Endothelial cell of umbilical vein (primary cell): Measurements from ENCODE around the gene TSPAN9. TPM values are rescaled to one million over a fixed set of nuclear protein-coding genes. Genes with fewer than 3 reads are reported as not detected.

Source experiments
- BruUV-seq: library from RNA; stranded (reverse); fragments of 400-500 nt; replicated peaks from 2 replicates; lab custom pipeline; 2021; lab: Mats Ljungman, UMichigan
- CTCF ChIA-PET: fragments of 300-600, 350-600 bp; sonication (Branson Sonifier 250); formaldehyde crosslinking; loops from one replicate; lab custom pipeline; 2021; ENCODE audit warnings: antibody characterized with exemption, inconsistent platforms; lab: Charles Lee
- POLR2A ChIA-PET: fragments of 300-600, 350-600 bp; sonication (Branson Sonifier 250); formaldehyde crosslinking; loops from one replicate; lab custom pipeline; 2021; ENCODE audit warnings: antibody characterized with exemption, inconsistent platforms; lab: Charles Lee
- DNase-seq: peaks from one replicate; pipeline ENCODE4 v3.0.0-alpha.2; 2011; ENCODE audit warnings: low read depth, low spot score
- FAIRE-seq: peaks from 2 replicates; lab custom pipeline; 2011; peaks lifted over from hg19 to GRCh38; lab: Jason Lieb, UNC
- H2AFZ ChIP-seq: 2 replicates; pipeline ENCODE4 v1.6.0; 2012; ENCODE audit warnings: low read depth, low read length, control low read depth, inconsistent platforms
- H3K27ac ChIP-seq: 2 replicates; pipeline ENCODE4 v1.5.1; 2011; ENCODE audit warnings: low read depth, mild to moderate bottlenecking, control low read depth, low read length, moderate library complexity; ENCODE audit not compliant: insufficient read depth
- H3K27me3 ChIP-seq, 2 experiments: 2 replicates each; pipeline versions ENCODE4 v1.6.0 to v1.6.1; 2011; ENCODE audit warnings: low read length in 2 of 2, mixed read lengths in 1 of 2; ENCODE audit not compliant: control insufficient read depth in 2 of 2, insufficient read depth in 2 of 2
- H3K36me3 ChIP-seq, 2 experiments: 2 replicates in 1 of 2; 3 replicates in 1 of 2; pipeline ENCODE4 v1.5.1; 2011; ENCODE audit warnings: low read length in 2 of 2, mild to moderate bottlenecking in 1 of 2, moderate library complexity in 1 of 2; ENCODE audit not compliant: control insufficient read depth in 2 of 2, insufficient read depth in 2 of 2; ENCODE audit errors: extremely low read depth in 1 of 2
- H3K4me1 ChIP-seq: 3 replicates; pipeline ENCODE4 v1.5.1; 2011; ENCODE audit warnings: mild to moderate bottlenecking, low read length; ENCODE audit not compliant: control insufficient read depth, insufficient read depth; ENCODE audit errors: extremely low read depth
- H3K4me2 ChIP-seq: 2 replicates; pipeline ENCODE4 v1.6.1; 2011; ENCODE audit warnings: low read length, control low read depth, mixed read lengths; ENCODE audit not compliant: insufficient read depth
- H3K4me3 ChIP-seq, 3 experiments: fragments of 200-600 bp in 1 of 3; sonication (generic), shearing (Covaris generic) in 1 of 3; replicated peaks in 1 of 3; 2 replicates each; pipeline ENCODE4 v1.5.1; 2011 to 2016; ENCODE audit warnings: control low read depth in 3 of 3, low read length in 3 of 3, mild to moderate bottlenecking in 2 of 3, inconsistent platforms in 1 of 3, low read depth in 1 of 3, moderate library complexity in 1 of 3; ENCODE audit not compliant: insufficient read depth in 1 of 3
- H3K79me2 ChIP-seq: 2 replicates; pipeline ENCODE4 v1.6.0; 2012; ENCODE audit warnings: low read length, inconsistent platforms; ENCODE audit not compliant: control insufficient read depth, insufficient read depth
- H3K9ac ChIP-seq: replicated peaks from 2 replicates; pipeline ENCODE3; 2011; ENCODE audit warnings: low read length, control low read depth; ENCODE audit not compliant: insufficient read depth; ENCODE audit errors: extremely low read depth
- H3K9me1 ChIP-seq: replicated peaks from 3 replicates; pipeline ENCODE4 v1.6.0; 2011; ENCODE audit warnings: mild to moderate bottlenecking, low read length; ENCODE audit not compliant: control insufficient read depth, insufficient read depth; ENCODE audit errors: extremely low read depth
- H3K9me3 ChIP-seq: replicated peaks from 2 replicates; pipeline ENCODE4 v1.5.1; 2012; ENCODE audit warnings: low read length, inconsistent platforms; ENCODE audit not compliant: control insufficient read depth, insufficient read depth
- H4K20me1 ChIP-seq: replicated peaks from 2 replicates; pipeline ENCODE3; 2011; ENCODE audit warnings: mild to moderate bottlenecking, low read length; ENCODE audit not compliant: control insufficient read depth, insufficient read depth; ENCODE audit errors: extremely low read depth
- EZH2 ChIP-seq: IDR thresholded peaks from 2 replicates; pipeline ENCODE4 v1.6.1; 2012; ENCODE audit warnings: borderline replicate concordance, low read depth, mild to moderate bottlenecking, moderate library complexity, low read length, inconsistent platforms; ENCODE audit not compliant: severe bottlenecking
- FOS ChIP-seq: IDR thresholded peaks from 2 replicates; pipeline ENCODE4 v1.6.1; 2011; ENCODE audit warnings: mild to moderate bottlenecking, low read length, moderate library complexity, borderline replicate concordance; ENCODE audit not compliant: insufficient read depth
- GATA2 ChIP-seq: IDR thresholded peaks from 2 replicates; pipeline ENCODE4 v1.7.0; 2011; ENCODE audit warnings: low read depth, mild to moderate bottlenecking, moderate library complexity, mixed read lengths, low read length; ENCODE audit not compliant: insufficient read length, insufficient read depth
- JUN ChIP-seq: IDR thresholded peaks from 2 replicates; pipeline ENCODE4 v1.6.1; 2011; ENCODE audit warnings: borderline replicate concordance, low read depth; ENCODE audit not compliant: insufficient read length, insufficient read depth
- MYC ChIP-seq: IDR thresholded peaks from one replicate; pipeline ENCODE4 v1.6.1; 2011; ENCODE audit warnings: mild to moderate bottlenecking, low read depth, low read length
- POLR2A ChIP-seq: IDR thresholded peaks from 2 replicates; pipeline ENCODE4 v1.6.1; 2012; ENCODE audit warnings: low read depth, mild to moderate bottlenecking, control low read depth, low read length
- POLR2AphosphoS5 ChIP-seq: IDR thresholded peaks from 2 replicates; pipeline ENCODE4 v1.6.1; 2012; ENCODE audit warnings: low read depth, mild to moderate bottlenecking, control low read depth, low read length, moderate library complexity; ENCODE audit not compliant: insufficient read depth
- dilution Hi-C: fragments of 300-500 bp; cut with MboI; formaldehyde crosslinking; loops from one replicate; pipeline ENCODE4 v1.15.0; 2019; ENCODE audit warnings: low sequenced_read_pairs; ENCODE audit not compliant: extremely low pct_ligation_motif_present
- intact Hi-C: fragments of 100-400 bp; cut with micrococcal nuclease; formaldehyde crosslinking; loops from one replicate; pipeline ENCODE4 v1.10.0; 2022
- polyA plus RNA-seq, 4 experiments: library from polyadenylated mRNA; depleted of rRNA in 3 of 4; stranded (reverse) in 3 of 4; unstranded in 1 of 4; fragments of >200 nt; gene quantifications; 2 replicates each; pipeline versions ENCODE4 v1.2.1 to v1.2.3, GENCODE V29; 2011 to 2012; ENCODE audit warnings: missing spikeins in 1 of 4
- total RNA-seq: library from RNA; stranded (reverse); gene quantifications from 2 replicates; pipeline ENCODE4 v1.2.3, GENCODE V29; 2021
- TF ChIP-seq, protein P1 (sequence below), 2 donors: IDR thresholded peaks; 1 replicate in 1 of 2; 2 replicates in 1 of 2; pipeline ENCODE4 v1.5.1; 2011; ENCODE audit warnings: low read length in 2 of 2, mild to moderate bottlenecking in 2 of 2, moderate library complexity in 2 of 2, control low read depth in 1 of 2, inconsistent platforms in 1 of 2, low read depth in 1 of 2; ENCODE audit not compliant: insufficient read depth in 1 of 2; ENCODE audit errors: extremely low read depth in 1 of 2
- TF ChIP-seq, protein P2 (sequence below): IDR thresholded peaks from 2 replicates; pipeline ENCODE4 v1.6.1; 2011; ENCODE audit not compliant: insufficient read depth, insufficient read length

Gene TSPAN9
- total and polyA plus RNA-seq, 2 donors (not counting 3 experiments of a cell fraction or from before 2014, with no cell fraction given) = 43.3 to 66.8 TPM

DNA sequence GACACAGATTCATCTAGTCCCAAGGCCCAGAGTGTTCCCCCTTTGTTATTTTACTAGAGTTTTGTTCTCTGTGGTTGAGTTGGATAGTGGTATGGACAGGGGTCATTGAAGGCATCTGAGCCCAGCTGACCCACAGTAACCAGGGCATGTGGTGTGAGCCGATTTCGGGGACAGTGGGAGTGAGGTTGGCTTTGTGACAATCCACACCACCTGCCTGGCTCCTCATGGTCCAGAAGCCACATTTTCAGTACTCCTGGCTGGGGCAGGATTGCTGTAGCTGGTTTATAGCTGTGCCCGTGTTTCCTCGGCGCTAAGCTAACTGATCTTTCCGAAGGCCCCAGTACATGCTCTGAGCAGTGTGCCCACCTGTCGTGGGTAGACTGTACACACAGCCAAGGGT lies 116.0 kb downstream of the TSPAN9 start:
- no peaks in the 10 kb centered on the region for H3K36me3 ChIP-seq
- no peaks in the 10 kb centered on the region for H3K4me1 ChIP-seq
- dilution Hi-C loops = no loop called here
- no TSS peak for BruUV-seq
- H4K20me1 ChIP-seq = no peaks in the 10 kb centered on the region
- no peaks in the 10 kb centered on the region for H3K9me1 ChIP-seq
- no peak overlapping the region for H3K4me2 ChIP-seq
- H3K4me3 ChIP-seq = no peak overlapping the region
- ChIA-PET POLR2A (no interaction called here), CTCF (interaction anchor here (1.1 to 2.8 kb wide), 6 partner anchors 9 to 120 kb away, joined by 3 to 11 read pairs (median 5); no protein-coding TSS in a partner anchor)
- no peaks in the 10 kb centered on the region for H3K27me3 ChIP-seq
- no peaks in the 10 kb centered on the region for H3K79me2 ChIP-seq
- TF ChIP-seq FOS (no peak), EZH2 (no peak), POLR2AphosphoS5 (no peak), POLR2A (no peak), MYC (no peak), JUN (no peak), GATA2 (no peak)
- TF ChIP-seq, protein P1, sequence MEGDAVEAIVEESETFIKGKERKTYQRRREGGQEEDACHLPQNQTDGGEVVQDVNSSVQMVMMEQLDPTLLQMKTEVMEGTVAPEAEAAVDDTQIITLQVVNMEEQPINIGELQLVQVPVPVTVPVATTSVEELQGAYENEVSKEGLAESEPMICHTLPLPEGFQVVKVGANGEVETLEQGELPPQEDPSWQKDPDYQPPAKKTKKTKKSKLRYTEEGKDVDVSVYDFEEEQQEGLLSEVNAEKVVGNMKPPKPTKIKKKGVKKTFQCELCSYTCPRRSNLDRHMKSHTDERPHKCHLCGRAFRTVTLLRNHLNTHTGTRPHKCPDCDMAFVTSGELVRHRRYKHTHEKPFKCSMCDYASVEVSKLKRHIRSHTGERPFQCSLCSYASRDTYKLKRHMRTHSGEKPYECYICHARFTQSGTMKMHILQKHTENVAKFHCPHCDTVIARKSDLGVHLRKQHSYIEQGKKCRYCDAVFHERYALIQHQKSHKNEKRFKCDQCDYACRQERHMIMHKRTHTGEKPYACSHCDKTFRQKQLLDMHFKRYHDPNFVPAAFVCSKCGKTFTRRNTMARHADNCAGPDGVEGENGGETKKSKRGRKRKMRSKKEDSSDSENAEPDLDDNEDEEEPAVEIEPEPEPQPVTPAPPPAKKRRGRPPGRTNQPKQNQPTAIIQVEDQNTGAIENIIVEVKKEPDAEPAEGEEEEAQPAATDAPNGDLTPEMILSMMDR (IDR thresholded peaks at IDR 0.05; ENCODE audit: extremely low read depth in 1 of 2, insufficient read depth in 1 of 2, low read depth in 1 of 2, low read length in 2 of 2) = no peak
- TF ChIP-seq, protein P2, sequence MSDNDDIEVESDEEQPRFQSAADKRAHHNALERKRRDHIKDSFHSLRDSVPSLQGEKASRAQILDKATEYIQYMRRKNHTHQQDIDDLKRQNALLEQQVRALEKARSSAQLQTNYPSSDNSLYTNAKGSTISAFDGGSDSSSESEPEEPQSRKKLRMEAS = no peak
- no peak overlapping the region for H3K27ac ChIP-seq
- no peaks in the 10 kb centered on the region for H3K9me3 ChIP-seq
- FAIRE-seq (no peak), DNase-seq (no peak)
- H2AFZ ChIP-seq = no peak overlapping the region
- no peak overlapping the region for H3K9ac ChIP-seq
- intact Hi-C loops = loop anchor here (2.0 kb wide), 1 partner anchor 22 kb away; no protein-coding TSS in a partner anchor
